GM12865 (cell line): ENCODE measurements around the gene COIL.

ENCODE experiments used
- DNase-seq: peaks from one replicate; pipeline ENCODE4 v3.0.0; 2010; ENCODE audit warnings: low read depth
- H3K4me3 ChIP-seq: 2 replicates; pipeline ENCODE4 v1.5.1; 2011; ENCODE audit warnings: mild to moderate bottlenecking, low read depth, low read length, control low read depth
- TF ChIP-seq, protein P1 (sequence below): IDR thresholded peaks from 2 replicates; pipeline ENCODE4 v1.5.1; 2011; ENCODE audit warnings: low read length, control low read depth, low read depth, inconsistent platforms; ENCODE audit not compliant: insufficient read depth; ENCODE audit errors: missing control alignments

The COIL gene, protein sequence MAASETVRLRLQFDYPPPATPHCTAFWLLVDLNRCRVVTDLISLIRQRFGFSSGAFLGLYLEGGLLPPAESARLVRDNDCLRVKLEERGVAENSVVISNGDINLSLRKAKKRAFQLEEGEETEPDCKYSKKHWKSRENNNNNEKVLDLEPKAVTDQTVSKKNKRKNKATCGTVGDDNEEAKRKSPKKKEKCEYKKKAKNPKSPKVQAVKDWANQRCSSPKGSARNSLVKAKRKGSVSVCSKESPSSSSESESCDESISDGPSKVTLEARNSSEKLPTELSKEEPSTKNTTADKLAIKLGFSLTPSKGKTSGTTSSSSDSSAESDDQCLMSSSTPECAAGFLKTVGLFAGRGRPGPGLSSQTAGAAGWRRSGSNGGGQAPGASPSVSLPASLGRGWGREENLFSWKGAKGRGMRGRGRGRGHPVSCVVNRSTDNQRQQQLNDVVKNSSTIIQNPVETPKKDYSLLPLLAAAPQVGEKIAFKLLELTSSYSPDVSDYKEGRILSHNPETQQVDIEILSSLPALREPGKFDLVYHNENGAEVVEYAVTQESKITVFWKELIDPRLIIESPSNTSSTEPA

DNA sequence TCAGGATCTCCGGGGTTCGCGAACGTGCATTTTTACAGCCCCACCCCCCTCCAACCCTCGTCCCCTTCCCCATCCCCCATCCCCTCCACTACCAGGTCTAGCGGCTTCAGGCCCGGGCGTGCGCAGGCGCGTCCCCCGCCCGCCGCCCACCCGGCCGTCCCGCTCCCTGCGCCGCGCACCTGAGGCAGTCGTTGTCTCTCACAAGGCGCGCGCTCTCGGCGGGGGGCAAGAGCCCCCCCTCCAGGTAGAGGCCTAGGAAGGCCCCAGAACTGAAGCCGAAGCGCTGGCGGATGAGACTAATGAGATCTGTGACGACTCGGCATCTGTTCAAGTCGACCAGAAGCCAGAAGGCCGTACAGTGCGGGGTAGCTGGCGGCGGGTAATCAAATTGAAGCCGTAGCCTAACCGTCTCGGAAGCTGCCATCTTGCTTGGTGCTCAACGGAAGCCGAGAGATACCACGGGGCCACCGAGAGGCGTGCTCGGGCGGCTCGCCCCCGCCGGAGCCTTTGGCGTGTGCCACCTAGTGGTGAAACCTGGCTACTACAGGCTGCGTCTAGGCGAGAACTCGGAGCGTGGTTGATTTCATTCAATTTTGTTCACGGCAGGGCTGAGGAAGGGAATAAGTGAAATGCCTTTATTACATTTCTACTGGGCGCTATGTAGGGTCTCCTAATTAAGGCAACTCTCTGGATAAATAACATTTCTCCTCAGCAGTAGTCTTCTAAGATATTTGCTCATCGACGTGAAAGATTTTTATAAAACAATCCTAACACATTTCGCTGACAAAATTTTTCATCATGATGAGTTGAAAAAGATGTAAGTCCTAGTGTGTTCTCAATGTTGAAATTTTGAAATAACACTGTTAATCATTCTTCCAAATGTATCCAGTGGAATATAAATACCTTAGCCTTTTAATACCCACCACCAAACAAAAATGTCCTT, at the start of gene COIL:
TSS of gene COIL (minus strand) at position 455 of the 943 bp plus-strand sequence. CDS start at position 424, 31 bp downstream.
- peak within 1 kb of the TSS; percentile 69 for H3K4me3 ChIP-seq
- DNase-seq, result peak; percentile 96
- TF ChIP-seq, protein P1, sequence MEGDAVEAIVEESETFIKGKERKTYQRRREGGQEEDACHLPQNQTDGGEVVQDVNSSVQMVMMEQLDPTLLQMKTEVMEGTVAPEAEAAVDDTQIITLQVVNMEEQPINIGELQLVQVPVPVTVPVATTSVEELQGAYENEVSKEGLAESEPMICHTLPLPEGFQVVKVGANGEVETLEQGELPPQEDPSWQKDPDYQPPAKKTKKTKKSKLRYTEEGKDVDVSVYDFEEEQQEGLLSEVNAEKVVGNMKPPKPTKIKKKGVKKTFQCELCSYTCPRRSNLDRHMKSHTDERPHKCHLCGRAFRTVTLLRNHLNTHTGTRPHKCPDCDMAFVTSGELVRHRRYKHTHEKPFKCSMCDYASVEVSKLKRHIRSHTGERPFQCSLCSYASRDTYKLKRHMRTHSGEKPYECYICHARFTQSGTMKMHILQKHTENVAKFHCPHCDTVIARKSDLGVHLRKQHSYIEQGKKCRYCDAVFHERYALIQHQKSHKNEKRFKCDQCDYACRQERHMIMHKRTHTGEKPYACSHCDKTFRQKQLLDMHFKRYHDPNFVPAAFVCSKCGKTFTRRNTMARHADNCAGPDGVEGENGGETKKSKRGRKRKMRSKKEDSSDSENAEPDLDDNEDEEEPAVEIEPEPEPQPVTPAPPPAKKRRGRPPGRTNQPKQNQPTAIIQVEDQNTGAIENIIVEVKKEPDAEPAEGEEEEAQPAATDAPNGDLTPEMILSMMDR, result peak; percentile 96

DNA sequence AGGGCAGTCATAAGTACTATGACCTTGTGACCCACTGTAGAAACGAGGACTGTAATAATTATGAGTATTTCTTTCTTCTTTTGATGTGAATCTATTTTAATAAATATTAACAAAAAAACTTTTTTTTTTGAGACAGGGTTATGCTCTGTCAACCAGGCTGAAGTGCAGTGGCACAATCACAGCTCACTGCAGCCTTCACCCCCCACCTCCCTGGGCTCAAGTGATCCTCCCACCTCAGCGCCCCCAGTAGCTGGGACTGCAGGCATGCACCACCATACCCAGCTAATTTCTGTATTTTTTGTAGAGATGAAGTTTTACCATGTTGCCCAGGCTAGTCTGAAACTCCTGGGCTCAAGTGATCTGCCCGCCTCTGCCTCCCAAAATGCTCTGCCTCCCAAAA, 49.6 kb upstream of the COIL start:
- H3K4me3 ChIP-seq, result no peak overlapping the region
- TF ChIP-seq, protein P1, result no peak
- DNase-seq, result no peak

DNA sequence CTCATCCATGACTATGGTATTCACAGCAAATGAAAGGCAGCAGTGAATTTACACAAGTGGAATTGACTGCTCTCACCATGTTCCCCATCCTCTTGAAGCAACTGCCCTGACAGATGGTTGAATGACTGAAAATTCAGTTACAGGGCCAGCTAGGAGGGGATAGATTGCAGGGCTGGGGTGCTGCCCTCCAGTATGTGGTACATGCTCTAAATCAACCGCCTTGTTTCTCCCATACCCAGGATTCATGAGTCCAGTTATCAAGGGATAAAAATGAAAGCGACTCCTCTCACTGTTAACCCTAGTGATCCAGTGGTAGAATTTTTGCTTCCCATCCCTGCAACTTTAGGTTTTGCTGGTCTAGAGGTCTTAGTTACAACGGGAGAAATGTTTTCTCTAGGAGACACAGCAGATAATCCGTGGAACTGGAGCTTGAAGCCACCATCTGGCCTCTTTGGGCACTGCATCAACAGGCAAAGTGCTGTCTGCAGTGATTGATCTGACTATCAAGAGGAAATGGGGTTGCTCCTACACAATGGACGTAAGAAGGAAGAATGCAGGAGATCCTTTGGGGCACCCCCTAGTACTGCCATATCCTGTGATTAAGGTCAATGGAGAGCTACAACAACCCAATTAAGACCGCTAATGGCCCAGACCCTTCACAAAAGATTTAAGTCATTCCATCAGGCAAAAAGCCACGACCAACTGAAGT, 49.0 kb upstream of the COIL start:
- DNase-seq, result peak; percentile 76
- no peak overlapping the region for H3K4me3 ChIP-seq
- TF ChIP-seq, protein P1, result peak; percentile 76

DNA sequence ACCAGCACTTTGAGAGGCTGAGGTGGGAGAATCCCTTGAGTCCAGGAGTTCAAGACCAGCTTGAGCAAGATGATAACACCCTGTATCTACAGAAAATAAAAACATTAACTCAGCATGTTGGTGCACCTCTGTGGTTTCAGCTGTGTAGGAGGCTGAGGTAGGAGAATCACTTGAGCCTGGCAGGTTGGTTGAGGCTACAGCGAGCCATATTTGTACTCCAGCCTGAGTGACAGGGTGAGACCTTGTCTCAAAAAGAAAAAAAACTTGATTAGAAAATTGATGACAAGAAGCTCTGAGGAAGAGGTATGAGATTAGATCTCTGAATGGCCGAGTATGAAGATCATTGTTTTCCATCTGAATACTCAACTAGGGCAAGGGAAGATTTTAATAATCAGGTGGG, 48.1 kb upstream of the COIL start:
- no peak for DNase-seq
- TF ChIP-seq, protein P1, result no peak
- H3K4me3 ChIP-seq, result no peak overlapping the region

DNA sequence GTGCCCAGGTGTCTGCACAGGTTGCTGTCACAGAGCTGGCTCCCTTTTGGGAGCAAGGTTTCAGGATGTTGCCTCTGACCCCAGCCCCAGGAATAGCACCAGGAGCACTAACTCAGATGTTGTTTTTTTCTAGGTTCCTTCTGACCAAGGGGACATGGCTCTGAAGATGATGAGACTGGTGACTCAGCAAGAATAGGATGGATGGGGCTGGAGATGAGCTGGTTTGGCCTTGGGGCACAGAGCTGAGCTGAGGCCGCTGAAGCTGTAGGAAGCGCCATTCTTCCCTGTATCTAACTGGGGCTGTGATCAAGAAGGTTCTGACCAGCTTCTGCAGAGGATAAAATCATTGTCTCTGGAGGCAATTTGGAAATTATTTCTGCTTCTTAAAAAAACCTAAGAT, 45.2 kb upstream of the COIL start:
- H3K4me3 ChIP-seq, result no peak overlapping the region
- TF ChIP-seq, protein P1, result no peak
- no peak for DNase-seq

DNA sequence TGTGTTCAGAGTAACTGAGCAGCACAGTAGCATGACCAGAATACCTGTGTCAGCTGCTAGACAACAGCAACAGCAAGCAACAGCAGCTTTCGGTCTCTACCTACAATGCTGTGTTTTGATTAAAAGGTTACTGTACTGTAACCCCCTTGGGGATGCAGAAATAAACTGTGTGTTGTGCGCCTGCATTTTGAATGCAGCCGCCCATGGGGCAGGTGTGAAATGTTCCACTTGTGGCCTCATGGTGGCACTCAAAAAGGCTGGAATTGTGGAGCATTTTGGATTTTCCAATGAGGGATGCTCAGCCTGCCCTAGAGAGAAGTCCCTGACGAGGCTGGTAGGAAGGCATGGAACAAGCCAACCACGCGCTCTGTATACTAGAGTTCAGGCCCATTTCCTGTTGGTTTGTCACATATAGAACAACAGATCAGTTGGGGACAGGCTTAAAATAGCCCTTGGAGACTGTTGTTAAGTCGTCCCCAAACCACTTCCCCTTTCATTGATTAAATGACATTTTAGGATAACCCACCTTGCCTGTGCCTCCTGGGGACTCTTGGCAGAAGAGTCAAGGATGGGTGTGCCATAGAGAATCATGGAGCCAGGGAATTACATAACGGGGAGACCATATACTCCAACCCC, 44.2 kb upstream of the COIL start:
- H3K4me3 ChIP-seq, result peak overlapping the region; percentile 5
- peak; percentile 87 for DNase-seq
- TF ChIP-seq, protein P1, result peak; percentile 12
